Calu3 (cell line): ENCODE measurements around the gene ZNF3. TPM values are rescaled to one million over a fixed set of nuclear protein-coding genes. Genes with fewer than 3 reads are reported as not detected.

Experiments
- BruUV-seq: library from RNA; stranded (reverse); fragments of 400-500 nt; replicated peaks from 2 replicates; lab custom pipeline; 2021; lab: Mats Ljungman, UMichigan
- CTCF ChIA-PET: fragments of 300-600 bp; sonication (Branson Sonifier 250); formaldehyde crosslinking; loops from one replicate; lab custom pipeline; 2022; ENCODE audit warnings: antibody characterized with exemption; lab: Charles Lee
- DNase-seq: peaks from one replicate; pipeline ENCODE4 v3.0.0; 2022
- H3K27ac Mint-ChIP-seq: one replicate; pipeline ENCODE4 v1.8.0; 2022; ENCODE audit warnings: mixed read lengths; ENCODE audit not compliant: unreplicated experiment
- H3K27me3 Mint-ChIP-seq: one replicate; pipeline ENCODE4 v1.8.0; 2022; ENCODE audit warnings: mixed read lengths; ENCODE audit not compliant: unreplicated experiment
- H3K36me3 Mint-ChIP-seq: one replicate; pipeline ENCODE4 v1.8.0; 2022; ENCODE audit warnings: mild to moderate bottlenecking, moderate library complexity, mixed read lengths; ENCODE audit not compliant: insufficient read depth, unreplicated experiment
- H3K4me1 Mint-ChIP-seq: one replicate; pipeline ENCODE4 v1.8.0; 2022; ENCODE audit warnings: mild to moderate bottlenecking, low read depth, mixed read lengths; ENCODE audit not compliant: unreplicated experiment
- H3K4me3 Mint-ChIP-seq: one replicate; pipeline ENCODE4 v1.8.0; 2022; ENCODE audit warnings: mild to moderate bottlenecking, low read depth, moderate library complexity, mixed read lengths; ENCODE audit not compliant: unreplicated experiment
- H3K9me3 Mint-ChIP-seq: one replicate; pipeline ENCODE4 v1.8.0; 2022; ENCODE audit warnings: low read depth, mixed read lengths; ENCODE audit not compliant: unreplicated experiment
- CTCF ChIP-seq: fragments of 200-600 bp; IDR thresholded peaks from one replicate; pipeline ENCODE4 v1.8.0; 2022; ENCODE audit warnings: antibody characterized with exemption; ENCODE audit not compliant: unreplicated experiment
- intact Hi-C: fragments of 100-400 bp; cut with micrococcal nuclease; formaldehyde crosslinking; loops from one replicate; pipeline ENCODE4 v1.10.0; 2022; ENCODE audit not compliant: unreplicated experiment
- total RNA-seq: library from RNA; stranded (reverse); gene quantifications from 2 replicates; pipeline ENCODE4 v1.2.3, GENCODE V29; 2022

ZNF3 gene
- total RNA-seq, 1 experiment from 2014 or later, result 26.7 TPM

GRCh38 chr7:100089458-100090196, 8.1 kb upstream of the ZNF3 start:
- peak overlapping the region; percentile 9 for H3K27ac Mint-ChIP-seq
- H3K9me3 Mint-ChIP-seq, result no peaks in the 10 kb centered on the region
- H3K27me3 Mint-ChIP-seq, result no peaks in the 10 kb centered on the region
- intact Hi-C loops, result no loop called here
- peaks cover 56% of the 10 kb centered on the region for H3K36me3 Mint-ChIP-seq
- H3K4me1 Mint-ChIP-seq, result peaks cover 11% of the 10 kb centered on the region
- H3K4me3 Mint-ChIP-seq, result peak overlapping the region; percentile 79
- DNase-seq, result no peak
- no TSS peak for BruUV-seq
- CTCF ChIA-PET, result no interaction called here
- TF ChIP-seq CTCF, result no peak

GRCh38 chr7:100088621-100089457, 7.3 kb upstream of the ZNF3 start, which contains the start of gene COPS6:
Gene COPS6 (plus strand): TSS chr7:100088969. CDS start chr7:100088991, 22 bp downstream.
- no peaks in the 10 kb centered on the region for H3K27me3 Mint-ChIP-seq
- intact Hi-C loops, result no loop called here
- H3K27ac Mint-ChIP-seq, result peak within 1 kb of the TSS; percentile 9
- H3K36me3 Mint-ChIP-seq, result peaks cover 52% of the 10 kb centered on the region
- TF ChIP-seq CTCF, result no peak
- H3K4me3 Mint-ChIP-seq, result peak within 1 kb of the TSS; percentile 79
- CTCF ChIA-PET, result interaction anchor here (0.7 kb wide), 1 partner anchor 9 kb away, joined by 3 read pairs; no protein-coding TSS in a partner anchor
- no peaks in the 10 kb centered on the region for H3K9me3 Mint-ChIP-seq
- peak; percentile 88 for DNase-seq
- BruUV-seq, result TSS peak; percentile 12
- H3K4me1 Mint-ChIP-seq, result peaks cover 11% of the 10 kb centered on the region

GRCh38 chr7:100088095-100088620, 6.6 kb upstream of the ZNF3 start:
- intact Hi-C loops, result no loop called here
- CTCF ChIA-PET, result interaction anchor here (0.7 kb wide), 1 partner anchor 8 kb away, joined by 3 read pairs; no protein-coding TSS in a partner anchor
- Mint-ChIP-seq H3K4me3 (peak overlapping the region; percentile 79), H3K27me3 (no peaks in the 10 kb centered on the region), H3K9me3 (no peaks in the 10 kb centered on the region), H3K27ac (no peak overlapping the region), H3K4me1 (peaks cover 13% of the 10 kb centered on the region), H3K36me3 (peaks cover 47% of the 10 kb centered on the region)
- BruUV-seq, result no TSS peak
- DNase-seq, result no peak
- TF ChIP-seq CTCF, result no peak

GRCh38 chr7:100087055-100087750, 5.7 kb upstream of the ZNF3 start:
- H3K27me3 Mint-ChIP-seq, result no peaks in the 10 kb centered on the region
- H3K9me3 Mint-ChIP-seq, result no peaks in the 10 kb centered on the region
- peaks cover 22% of the 10 kb centered on the region for H3K4me1 Mint-ChIP-seq
- no TSS peak for BruUV-seq
- CTCF ChIA-PET, result no interaction called here
- intact Hi-C loops, result no loop called here
- no peak for TF ChIP-seq CTCF
- no peak for DNase-seq
- no peak overlapping the region for H3K4me3 Mint-ChIP-seq
- no peak overlapping the region for H3K27ac Mint-ChIP-seq
- H3K36me3 Mint-ChIP-seq, result peaks cover 43% of the 10 kb centered on the region
